Astrocyte (in vitro differentiated cells and primary cell): Measurements from ENCODE around the gene DNAJC4. TPM values are rescaled to one million over a fixed set of nuclear protein-coding genes. Genes with fewer than 3 reads are reported as not detected.

Experiments
- DNase-seq: peaks from one replicate; pipeline ENCODE4 v3.0.0-alpha.2; 2010; ENCODE audit warnings: low read depth
- FAIRE-seq: peaks from 2 replicates; lab custom pipeline; 2011; peaks lifted over from hg19 to GRCh38; lab: Jason Lieb, UNC
- H2AFZ ChIP-seq: 2 replicates; pipeline ENCODE4 v1.6.0; 2012; ENCODE audit warnings: low read depth, low read length, inconsistent platforms
- H3K27ac ChIP-seq: 2 replicates; pipeline ENCODE4 v1.5.1; 2011; ENCODE audit warnings: low read depth, low read length, inconsistent platforms
- H3K27me3 ChIP-seq: 2 replicates; pipeline ENCODE4 v1.6.0; 2011; ENCODE audit warnings: low read length, inconsistent platforms; ENCODE audit not compliant: insufficient read depth
- H3K36me3 ChIP-seq: 2 replicates; pipeline ENCODE4 v1.5.1; 2011; ENCODE audit warnings: low read length, inconsistent platforms; ENCODE audit not compliant: insufficient read depth
- H3K4me1 ChIP-seq: 2 replicates; pipeline ENCODE4 v1.5.1; 2011; ENCODE audit warnings: low read length, inconsistent platforms; ENCODE audit not compliant: insufficient read depth
- H3K4me2 ChIP-seq: 2 replicates; pipeline ENCODE4 v1.6.0; 2012; ENCODE audit warnings: low read length, inconsistent platforms
- H3K4me3 ChIP-seq: 2 replicates; pipeline ENCODE4 v1.5.1; 2011; ENCODE audit warnings: low read depth, mild to moderate bottlenecking, low read length, inconsistent platforms; ENCODE audit not compliant: insufficient read depth
- H3K79me2 ChIP-seq: 2 replicates; pipeline ENCODE4 v1.6.0; 2012; ENCODE audit warnings: mild to moderate bottlenecking, low read length, inconsistent platforms; ENCODE audit not compliant: insufficient read depth
- H3K9ac ChIP-seq: 2 replicates; pipeline ENCODE4 v1.6.0; 2012; ENCODE audit warnings: mild to moderate bottlenecking, low read length, inconsistent platforms
- H3K9me3 ChIP-seq: 2 replicates; pipeline ENCODE4 v1.5.1; 2012; ENCODE audit warnings: low read depth, mild to moderate bottlenecking, low read length, inconsistent platforms; ENCODE audit not compliant: insufficient read depth
- H4K20me1 ChIP-seq: 2 replicates; pipeline ENCODE4 v1.6.0; 2012; ENCODE audit warnings: low read length, inconsistent platforms; ENCODE audit not compliant: insufficient read depth
- H3K27ac Mint-ChIP-seq: one replicate; pipeline ENCODE4 v1.8.0; 2021; ENCODE audit warnings: mild to moderate bottlenecking, mixed read lengths; ENCODE audit not compliant: unreplicated experiment
- H3K27me3 Mint-ChIP-seq: one replicate; pipeline ENCODE4 v1.8.0; 2021; ENCODE audit warnings: low read depth, mixed read lengths; ENCODE audit not compliant: unreplicated experiment
- H3K36me3 Mint-ChIP-seq: one replicate; pipeline ENCODE4 v1.8.0; 2021; ENCODE audit warnings: low read depth, mixed read lengths; ENCODE audit not compliant: unreplicated experiment
- H3K4me1 Mint-ChIP-seq: one replicate; pipeline ENCODE4 v1.8.0; 2021; ENCODE audit warnings: low read depth, mixed read lengths; ENCODE audit not compliant: unreplicated experiment
- H3K4me3 Mint-ChIP-seq: one replicate; pipeline ENCODE4 v1.8.0; 2021; ENCODE audit warnings: mild to moderate bottlenecking, moderate library complexity, mixed read lengths; ENCODE audit not compliant: unreplicated experiment
- H3K9me3 Mint-ChIP-seq: one replicate; pipeline ENCODE4 v1.8.0; 2021; ENCODE audit warnings: mild to moderate bottlenecking, mixed read lengths; ENCODE audit not compliant: unreplicated experiment
- EZH2 ChIP-seq: IDR thresholded peaks from 2 replicates; pipeline ENCODE4 v1.6.1; 2012; ENCODE audit warnings: mild to moderate bottlenecking, low read length, inconsistent platforms; ENCODE audit not compliant: insufficient read depth
- total RNA-seq: library from RNA; stranded (reverse); gene quantifications from 2 replicates; pipeline ENCODE4 v1.2.1, GENCODE V29; 2021
- TF ChIP-seq, protein P1 (sequence below): IDR thresholded peaks from 2 replicates; pipeline ENCODE4 v1.5.1; 2011; ENCODE audit warnings: low read depth, mild to moderate bottlenecking, inconsistent platforms, low read length, moderate library complexity; ENCODE audit not compliant: insufficient read depth

Gene DNAJC4
- total RNA-seq, 1 donor from 2014 or later, result 23.8 TPM

DNA sequence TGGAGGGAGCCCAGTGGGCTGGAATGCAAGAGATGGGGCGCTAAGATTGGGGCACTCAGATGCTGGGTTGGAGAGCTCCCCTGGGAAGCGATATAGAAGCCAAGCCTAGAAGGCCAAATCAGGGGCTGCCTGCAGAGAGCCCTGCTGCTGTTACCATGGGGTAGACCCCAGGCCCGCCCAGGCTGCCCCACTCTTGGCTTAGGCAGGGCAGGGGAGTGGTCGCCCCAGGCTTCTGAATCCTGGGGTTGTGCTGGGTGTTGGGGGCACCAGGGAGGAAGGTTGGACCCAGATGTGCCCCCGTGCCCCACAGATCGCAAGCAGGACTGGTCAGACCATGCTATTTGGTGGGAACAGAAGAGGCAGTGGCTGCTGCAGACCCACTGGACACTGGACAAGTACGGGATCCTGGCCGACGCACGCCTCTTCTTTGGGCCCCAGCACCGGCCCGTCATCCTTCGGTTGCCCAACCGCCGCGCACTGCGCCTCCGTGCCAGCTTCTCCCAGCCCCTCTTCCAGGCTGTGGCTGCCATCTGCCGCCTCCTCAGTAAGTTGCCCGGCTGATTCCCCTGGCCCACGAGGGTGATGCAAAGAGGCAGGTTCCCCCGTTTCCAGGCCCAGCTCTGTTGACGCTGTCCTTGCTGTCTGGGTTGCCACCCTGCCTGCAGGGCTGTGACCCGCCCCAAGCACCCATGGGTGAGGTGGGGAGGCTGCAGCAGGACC, 19.9 kb upstream of the DNAJC4 start:
- H3K79me2 ChIP-seq, result no peaks in the 10 kb centered on the region
- no peak overlapping the region for H2AFZ ChIP-seq
- Mint-ChIP-seq H3K9me3 (no peaks in the 10 kb centered on the region), H3K4me3 (no peak overlapping the region), H3K27me3 (no peaks in the 10 kb centered on the region), H3K4me1 (peaks cover 10% of the 10 kb centered on the region), H3K36me3 (peaks cover 16% of the 10 kb centered on the region), H3K27ac (no peak overlapping the region)
- no peak overlapping the region for H3K27ac ChIP-seq
- H3K9ac ChIP-seq, result no peak overlapping the region
- H3K9me3 ChIP-seq, result no peaks in the 10 kb centered on the region
- H3K4me3 ChIP-seq, result no peak overlapping the region
- DNase-seq, result no peak
- no peak overlapping the region for H3K4me2 ChIP-seq
- no peak for FAIRE-seq
- no peaks in the 10 kb centered on the region for H3K27me3 ChIP-seq
- H4K20me1 ChIP-seq, result no peaks in the 10 kb centered on the region
- peaks cover 3% of the 10 kb centered on the region for H3K36me3 ChIP-seq
- TF ChIP-seq, protein P1, sequence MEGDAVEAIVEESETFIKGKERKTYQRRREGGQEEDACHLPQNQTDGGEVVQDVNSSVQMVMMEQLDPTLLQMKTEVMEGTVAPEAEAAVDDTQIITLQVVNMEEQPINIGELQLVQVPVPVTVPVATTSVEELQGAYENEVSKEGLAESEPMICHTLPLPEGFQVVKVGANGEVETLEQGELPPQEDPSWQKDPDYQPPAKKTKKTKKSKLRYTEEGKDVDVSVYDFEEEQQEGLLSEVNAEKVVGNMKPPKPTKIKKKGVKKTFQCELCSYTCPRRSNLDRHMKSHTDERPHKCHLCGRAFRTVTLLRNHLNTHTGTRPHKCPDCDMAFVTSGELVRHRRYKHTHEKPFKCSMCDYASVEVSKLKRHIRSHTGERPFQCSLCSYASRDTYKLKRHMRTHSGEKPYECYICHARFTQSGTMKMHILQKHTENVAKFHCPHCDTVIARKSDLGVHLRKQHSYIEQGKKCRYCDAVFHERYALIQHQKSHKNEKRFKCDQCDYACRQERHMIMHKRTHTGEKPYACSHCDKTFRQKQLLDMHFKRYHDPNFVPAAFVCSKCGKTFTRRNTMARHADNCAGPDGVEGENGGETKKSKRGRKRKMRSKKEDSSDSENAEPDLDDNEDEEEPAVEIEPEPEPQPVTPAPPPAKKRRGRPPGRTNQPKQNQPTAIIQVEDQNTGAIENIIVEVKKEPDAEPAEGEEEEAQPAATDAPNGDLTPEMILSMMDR, result no peak
- TF ChIP-seq EZH2, result no peak
- H3K4me1 ChIP-seq, result peaks cover 18% of the 10 kb centered on the region

DNA sequence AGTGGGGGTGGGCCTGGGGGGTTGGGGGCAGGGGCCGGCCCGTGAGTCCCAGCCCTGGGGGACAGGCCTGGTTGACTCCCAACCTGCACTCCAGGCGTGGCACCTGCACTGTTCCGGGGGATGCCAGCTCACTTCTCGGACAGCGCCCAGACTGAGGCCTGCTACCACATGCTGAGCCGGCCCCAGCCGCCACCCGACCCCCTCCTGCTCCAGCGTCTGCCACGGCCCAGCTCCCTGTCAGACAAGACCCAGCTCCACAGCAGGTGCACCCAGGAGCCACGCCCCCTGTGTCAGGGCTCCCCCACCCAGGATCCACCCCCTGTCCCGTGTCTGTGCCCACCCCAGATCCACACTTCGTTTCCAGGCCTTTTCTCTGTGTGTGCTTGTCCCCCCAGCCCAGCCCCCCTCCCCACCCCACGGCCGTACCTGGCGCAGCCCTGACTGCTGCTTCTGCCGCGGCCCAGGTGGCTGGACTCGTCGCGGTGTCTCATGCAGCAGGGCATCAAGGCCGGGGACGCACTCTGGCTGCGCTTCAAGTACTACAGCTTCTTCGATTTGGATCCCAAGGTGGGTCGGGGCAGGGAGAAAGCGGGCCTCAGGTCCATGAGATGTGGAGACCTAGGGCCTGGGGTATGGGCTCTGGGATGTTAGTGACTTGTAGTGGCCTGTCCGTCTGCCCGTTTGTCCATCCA, 19.0 kb upstream of the DNAJC4 start:
- Mint-ChIP-seq H3K27ac (no peak overlapping the region), H3K4me3 (no peak overlapping the region), H3K27me3 (no peaks in the 10 kb centered on the region), H3K36me3 (peaks cover 14% of the 10 kb centered on the region), H3K9me3 (no peaks in the 10 kb centered on the region), H3K4me1 (peaks cover 9% of the 10 kb centered on the region)
- FAIRE-seq, result no peak
- no peaks in the 10 kb centered on the region for H4K20me1 ChIP-seq
- no peaks in the 10 kb centered on the region for H3K79me2 ChIP-seq
- no peak overlapping the region for H2AFZ ChIP-seq
- DNase-seq, result no peak
- no peak overlapping the region for H3K27ac ChIP-seq
- H3K36me3 ChIP-seq, result peaks cover under 1% of the 10 kb centered on the region
- H3K9me3 ChIP-seq, result no peaks in the 10 kb centered on the region
- H3K9ac ChIP-seq, result no peak overlapping the region
- H3K4me3 ChIP-seq, result no peak overlapping the region
- TF ChIP-seq, protein P1, result no peak
- TF ChIP-seq EZH2, result no peak
- no peak overlapping the region for H3K4me2 ChIP-seq
- H3K27me3 ChIP-seq, result no peaks in the 10 kb centered on the region
- peaks cover 17% of the 10 kb centered on the region for H3K4me1 ChIP-seq

GRCh38 chr11:64216879-64217278, 13.5 kb upstream of the DNAJC4 start:
- no peak overlapping the region for H3K9ac ChIP-seq
- H3K4me2 ChIP-seq, result no peak overlapping the region
- H3K36me3 ChIP-seq, result no peaks in the 10 kb centered on the region
- no peak overlapping the region for H3K4me3 Mint-ChIP-seq
- no peaks in the 10 kb centered on the region for H3K9me3 ChIP-seq
- no peaks in the 10 kb centered on the region for H3K27me3 Mint-ChIP-seq
- H3K4me1 ChIP-seq, result no peaks in the 10 kb centered on the region
- peaks cover 17% of the 10 kb centered on the region for H3K36me3 Mint-ChIP-seq
- no peaks in the 10 kb centered on the region for H3K79me2 ChIP-seq
- H3K27ac Mint-ChIP-seq, result no peak overlapping the region
- DNase-seq, result no peak
- no peak overlapping the region for H2AFZ ChIP-seq
- peaks cover 2% of the 10 kb centered on the region for H3K4me1 Mint-ChIP-seq
- TF ChIP-seq, protein P1, result no peak
- TF ChIP-seq EZH2, result no peak
- no peak for FAIRE-seq
- no peak overlapping the region for H3K27ac ChIP-seq
- H4K20me1 ChIP-seq, result no peaks in the 10 kb centered on the region
- no peaks in the 10 kb centered on the region for H3K27me3 ChIP-seq
- no peak overlapping the region for H3K4me3 ChIP-seq
- H3K9me3 Mint-ChIP-seq, result no peaks in the 10 kb centered on the region
